ENCODE results near the gene PTPRA.

- TF ChIP-seq POLR2A (IDR thresholded peaks at IDR 0.05; ENCODE audit: low read depth) (no peak), POLR2AphosphoS5 (IDR thresholded peaks at IDR 0.05) (no peak)
Observed at GRCh38 chr20:3081641-3082040, 208.4 kb downstream of the PTPRA start.

Data from esophagus muscularis mucosa (tissue), 2 donors.